IMR-90 (cell line): Measurements from ENCODE around the gene FOXL3. TPM values are rescaled to one million over a fixed set of nuclear protein-coding genes. Genes with fewer than 3 reads are reported as not detected.

Experiments
- ATAC-seq: fragments of 200-7000 bp; cut with Tn5 transposase; 2 replicates; pipeline ENCODE4 v1.9.1; 2020; ENCODE audit warnings: low read depth, mild to moderate bottlenecking, moderate library complexity
- BruUV-seq: library from RNA; stranded (reverse); fragments of 400-500 nt; replicated peaks from 2 replicates; lab custom pipeline; 2021; lab: Mats Ljungman, UMichigan
- CTCF ChIA-PET: fragments of 300-600 bp; formaldehyde crosslinking; extraction: SDS; loops from one replicate; lab custom pipeline; 2021; ENCODE audit warnings: antibody characterized with exemption; lab: Yijun Ruan, JAX
- POLR2A ChIA-PET: fragments of 300-600 bp; sonication (Branson Sonifier 250); formaldehyde crosslinking; loops from one replicate; lab custom pipeline; 2022; ENCODE audit warnings: antibody characterized with exemption; ENCODE audit not compliant: unreplicated experiment; lab: Charles Lee
- DNase-seq: peaks from one replicate; pipeline ENCODE4 v3.0.0; 2013
- H2AFZ ChIP-seq: replicated peaks from 2 replicates; pipeline ENCODE3; 2013; ENCODE audit warnings: low read length, mild to moderate bottlenecking; ENCODE audit not compliant: poor library complexity
- H2AK5ac ChIP-seq: 2 replicates; pipeline ENCODE4 v1.6.1; 2013; ENCODE audit warnings: low read depth, low read length, inconsistent platforms
- H2AK9ac ChIP-seq: replicated peaks from 2 replicates; pipeline ENCODE3; 2013; ENCODE audit warnings: mild to moderate bottlenecking, low read depth, low read length, moderate library complexity; ENCODE audit not compliant: poor library complexity
- H2BK120ac ChIP-seq: 2 replicates; pipeline ENCODE4 v1.6.1; 2013; ENCODE audit warnings: low read depth, low read length, inconsistent platforms
- H2BK15ac ChIP-seq: 3 replicates; pipeline ENCODE4 v1.6.1; 2013; ENCODE audit warnings: low read depth, low read length, inconsistent platforms
- H2BK20ac ChIP-seq: 2 replicates; pipeline ENCODE4 v1.6.1; 2013; ENCODE audit warnings: low read depth, mild to moderate bottlenecking, inconsistent platforms, low read length, moderate library complexity
- H2BK5ac ChIP-seq: 2 replicates; pipeline ENCODE4 v1.6.1; 2013; ENCODE audit warnings: mild to moderate bottlenecking, low read depth, low read length, inconsistent platforms; ENCODE audit not compliant: poor library complexity, severe bottlenecking
- H3K14ac ChIP-seq: replicated peaks from 2 replicates; pipeline ENCODE4 v1.6.1; 2013; ENCODE audit warnings: low read depth, low read length, inconsistent platforms
- H3K18ac ChIP-seq: 2 replicates; pipeline ENCODE4 v1.6.1; 2013; ENCODE audit warnings: low read depth, low read length, control low read depth
- H3K23ac ChIP-seq: 2 replicates; pipeline ENCODE4 v1.6.1; 2013; ENCODE audit warnings: low read depth, low read length, inconsistent platforms
- H3K27ac ChIP-seq: 2 replicates; pipeline ENCODE4 v1.5.1; 2013; ENCODE audit warnings: mild to moderate bottlenecking, control low read depth, low read length; ENCODE audit not compliant: insufficient read depth
- H3K27me3 ChIP-seq: 2 replicates; pipeline ENCODE4 v1.6.1; 2013; ENCODE audit warnings: low read length; ENCODE audit not compliant: control insufficient read depth, insufficient read depth
- H3K36me3 ChIP-seq: 2 replicates; pipeline ENCODE4 v1.6.1; 2013; ENCODE audit warnings: low read length, mixed read lengths; ENCODE audit not compliant: control insufficient read depth, insufficient read depth
- H3K4ac ChIP-seq: 2 replicates; pipeline ENCODE4 v1.6.1; 2013; ENCODE audit warnings: low read depth, low read length, inconsistent platforms
- H3K4me1 ChIP-seq: 2 replicates; pipeline ENCODE4 v1.6.1; 2013; ENCODE audit warnings: low read length, mixed read lengths; ENCODE audit not compliant: control insufficient read depth, insufficient read depth
- H3K4me2 ChIP-seq: 2 replicates; pipeline ENCODE4 v1.6.1; 2013; ENCODE audit warnings: low read depth, mild to moderate bottlenecking, control low read depth, low read length, moderate library complexity
- H3K4me3 ChIP-seq: 2 replicates; pipeline ENCODE4 v1.5.1; 2013; ENCODE audit warnings: low read depth, mild to moderate bottlenecking, control low read depth, low read length, moderate library complexity; ENCODE audit not compliant: insufficient read depth
- H3K56ac ChIP-seq: 2 replicates; pipeline ENCODE4 v1.6.1; 2013; ENCODE audit warnings: low read length, inconsistent platforms; ENCODE audit not compliant: insufficient read depth; ENCODE audit errors: extremely low read depth
- H3K79me1 ChIP-seq, 2 experiments: 2 replicates each; pipeline ENCODE4 v1.6.1; 2013; ENCODE audit warnings: low read length in 2 of 2, inconsistent platforms in 1 of 2, low read depth in 1 of 2
- H3K9ac ChIP-seq: 2 replicates; pipeline ENCODE4 v1.6.1; 2013; ENCODE audit warnings: low read depth, low read length, control low read depth
- H3K9me1 ChIP-seq: 2 replicates; pipeline ENCODE4 v1.6.1; 2013; ENCODE audit warnings: low read length, inconsistent platforms; ENCODE audit not compliant: insufficient read depth
- H3K9me3 ChIP-seq: 2 replicates; pipeline ENCODE4 v1.6.1; 2013; ENCODE audit warnings: low read length; ENCODE audit not compliant: control insufficient read depth, insufficient read depth
- H4K20me1 ChIP-seq: 2 replicates; pipeline ENCODE4 v1.6.1; 2013; ENCODE audit warnings: low read length, inconsistent platforms; ENCODE audit not compliant: insufficient read depth
- H4K5ac ChIP-seq: 2 replicates; pipeline ENCODE4 v1.6.1; 2013; ENCODE audit warnings: mild to moderate bottlenecking, low read depth, low read length, control low read depth
- H4K8ac ChIP-seq, 2 experiments: 2 replicates each; pipeline ENCODE4 v1.6.1; 2013; ENCODE audit warnings: low read depth in 2 of 2, low read length in 2 of 2, control low read depth in 1 of 2, inconsistent platforms in 1 of 2
- H4K91ac ChIP-seq: 2 replicates; pipeline ENCODE4 v1.6.1; 2013; ENCODE audit warnings: low read depth, low read length, inconsistent platforms; ENCODE audit not compliant: insufficient read depth
- BHLHE40 ChIP-seq: fragments of 150-350 bp; IDR thresholded peaks from 2 replicates; pipeline ENCODE4 v1.6.1; 2016; ENCODE audit warnings: mild to moderate bottlenecking, low read depth, low read length
- CEBPB ChIP-seq: IDR thresholded peaks from 2 replicates; pipeline ENCODE4 v1.6.1; 2012; ENCODE audit warnings: low read depth, low read length, improper control_type of control experiment
- CHD1 ChIP-seq: IDR thresholded peaks from 2 replicates; pipeline ENCODE4 v1.6.1; 2012; ENCODE audit warnings: low read depth, low read length, improper control_type of control experiment
- FOS ChIP-seq: fragments of 150-350 bp; IDR thresholded peaks from 2 replicates; pipeline ENCODE4 v1.6.1; 2016; ENCODE audit warnings: low read depth, low read length
- MAFK ChIP-seq: IDR thresholded peaks from 2 replicates; pipeline ENCODE4 v1.6.1; 2012; ENCODE audit warnings: low read depth, low read length, improper control_type of control experiment
- MAZ ChIP-seq: IDR thresholded peaks from 2 replicates; pipeline ENCODE4 v1.6.1; 2012; ENCODE audit warnings: low read depth, mild to moderate bottlenecking, low read length, improper control_type of control experiment, moderate library complexity, borderline replicate concordance
- MXI1 ChIP-seq: IDR thresholded peaks from 2 replicates; pipeline ENCODE4 v1.6.1; 2012; ENCODE audit warnings: low read depth, mild to moderate bottlenecking, low read length, moderate library complexity, borderline replicate concordance
- NFE2L2 ChIP-seq: fragments of 150-350 bp; IDR thresholded peaks from 2 replicates; pipeline ENCODE4 v1.6.1; 2016; ENCODE audit warnings: low read depth, mild to moderate bottlenecking, low read length
- POLR2A ChIP-seq: IDR thresholded peaks from 2 replicates; pipeline ENCODE4 v1.6.1; 2012; ENCODE audit warnings: mild to moderate bottlenecking, low read depth, low read length
- RAD21 ChIP-seq: IDR thresholded peaks from 2 replicates; pipeline ENCODE4 v1.6.1; 2012; ENCODE audit warnings: low read length, improper control_type of control experiment
- RCOR1 ChIP-seq: IDR thresholded peaks from 2 replicates; pipeline ENCODE4 v1.6.1; 2012; ENCODE audit warnings: mild to moderate bottlenecking, low read length, improper control_type of control experiment; ENCODE audit not compliant: insufficient replicate concordance
- RFX5 ChIP-seq: IDR thresholded peaks from 2 replicates; pipeline ENCODE4 v1.8.0; 2012; ENCODE audit warnings: low read depth, mild to moderate bottlenecking, low read length, moderate library complexity
- SMC3 ChIP-seq: fragments of 150-350 bp; IDR thresholded peaks from 2 replicates; pipeline ENCODE4 v1.6.1; 2016; ENCODE audit warnings: low read depth, mild to moderate bottlenecking, antibody characterized with exemption, low read length, moderate library complexity
- WGBS, 2 experiments: methylation state at CpG; one replicate each; pipeline versions ENCODE4 v1.1.5 to v1.1.7; 2013; ENCODE audit warnings: missing lambda C conversion rate in 2 of 2; ENCODE audit not compliant: insufficient read length in 1 of 2; ENCODE audit errors: extremely low coverage in 2 of 2; 5-methylcytosine and 5-hydroxymethylcytosine counted together
- dilution Hi-C: fragments of 300-500 bp; cut with HindIII; formaldehyde crosslinking; loops from one replicate; pipeline ENCODE4 v1.14.3; 2018; ENCODE audit warnings: low sequenced_read_pairs; ENCODE audit not compliant: unreplicated experiment
- in situ Hi-C: fragments of 300-500 bp; cut with MboI; formaldehyde crosslinking; loops from 3 replicates; pipeline ENCODE4 v1.14.3; 2019; ENCODE audit warnings: low sequenced_read_pairs, inconsistent platforms, mixed read lengths
- intact Hi-C: fragments of 100-400 bp; cut with micrococcal nuclease; formaldehyde crosslinking; loops from 2 replicates; pipeline ENCODE4 v1.10.0; 2022
- polyA plus RNA-seq, 3 experiments: library from polyadenylated mRNA; depleted of rRNA; stranded (reverse); fragments of >200 nt; gene quantifications; 2 replicates each; pipeline ENCODE4 v1.2.3, GENCODE V29; 2012; ENCODE audit warnings: low replicate concordance in 1 of 3
- total RNA-seq: library from RNA; depleted of rRNA; stranded (reverse); fragments of >200 nt; gene quantifications from 2 replicates; pipeline ENCODE4 v1.2.3, GENCODE V29; 2012
- TF ChIP-seq, protein P1 (sequence below): fragments of 150-350 bp; IDR thresholded peaks from 2 replicates; pipeline ENCODE4 v1.6.1; 2016; ENCODE audit warnings: low read depth, mild to moderate bottlenecking, low read length, moderate library complexity, borderline replicate concordance
- TF ChIP-seq, protein P2 (sequence below): fragments of 150-350 bp; IDR thresholded peaks from 2 replicates; pipeline ENCODE4 v1.6.1; 2017; ENCODE audit warnings: mild to moderate bottlenecking, antibody characterized with exemption, low read length, low read depth
- TF ChIP-seq, protein P3 (sequence below): conservative IDR thresholded peaks from 2 replicates; pipeline ENCODE4 v1.5.1; 2012; ENCODE audit warnings: mild to moderate bottlenecking, low read depth, low read length, improper control_type of control experiment

The FOXL3 gene
- total and polyA plus RNA-seq, 2 of the 4 experiments (the other 2 are of a cell fraction), result not detected

- H3K4me2 ChIP-seq, result no peak overlapping the region
- H2BK120ac ChIP-seq, result no peak overlapping the region
- no peak overlapping the region for H3K56ac ChIP-seq
- no peak overlapping the region for H3K23ac ChIP-seq
- peaks cover 5% of the 10 kb centered on the region for H3K27me3 ChIP-seq
- no peaks in the 10 kb centered on the region for H3K36me3 ChIP-seq
- H4K8ac ChIP-seq, result no peak overlapping the region
- H2AK9ac ChIP-seq, result no peak overlapping the region
- no peak overlapping the region for H3K18ac ChIP-seq
- no peak overlapping the region for H3K4ac ChIP-seq
- H2BK20ac ChIP-seq, result no peak overlapping the region
- no peak overlapping the region for H4K5ac ChIP-seq
- ATAC-seq, result no peak
- H2BK5ac ChIP-seq, result no peak overlapping the region
- peaks cover 12% of the 10 kb centered on the region for H3K9me3 ChIP-seq
- no peak overlapping the region for H2AFZ ChIP-seq
- ChIA-PET CTCF (no interaction called here), POLR2A (no interaction called here)
- DNase-seq, result no peak
- no peak for TF ChIP-seq NFE2L2
- TF ChIP-seq MAFK, result no peak
- TF ChIP-seq, protein P1, sequence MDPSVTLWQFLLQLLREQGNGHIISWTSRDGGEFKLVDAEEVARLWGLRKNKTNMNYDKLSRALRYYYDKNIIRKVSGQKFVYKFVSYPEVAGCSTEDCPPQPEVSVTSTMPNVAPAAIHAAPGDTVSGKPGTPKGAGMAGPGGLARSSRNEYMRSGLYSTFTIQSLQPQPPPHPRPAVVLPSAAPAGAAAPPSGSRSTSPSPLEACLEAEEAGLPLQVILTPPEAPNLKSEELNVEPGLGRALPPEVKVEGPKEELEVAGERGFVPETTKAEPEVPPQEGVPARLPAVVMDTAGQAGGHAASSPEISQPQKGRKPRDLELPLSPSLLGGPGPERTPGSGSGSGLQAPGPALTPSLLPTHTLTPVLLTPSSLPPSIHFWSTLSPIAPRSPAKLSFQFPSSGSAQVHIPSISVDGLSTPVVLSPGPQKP, result no peak
- TF ChIP-seq BHLHE40, result no peak
- no peak for TF ChIP-seq MXI1
- no peak for TF ChIP-seq RAD21
- no peak for TF ChIP-seq SMC3
- TF ChIP-seq, protein P2, sequence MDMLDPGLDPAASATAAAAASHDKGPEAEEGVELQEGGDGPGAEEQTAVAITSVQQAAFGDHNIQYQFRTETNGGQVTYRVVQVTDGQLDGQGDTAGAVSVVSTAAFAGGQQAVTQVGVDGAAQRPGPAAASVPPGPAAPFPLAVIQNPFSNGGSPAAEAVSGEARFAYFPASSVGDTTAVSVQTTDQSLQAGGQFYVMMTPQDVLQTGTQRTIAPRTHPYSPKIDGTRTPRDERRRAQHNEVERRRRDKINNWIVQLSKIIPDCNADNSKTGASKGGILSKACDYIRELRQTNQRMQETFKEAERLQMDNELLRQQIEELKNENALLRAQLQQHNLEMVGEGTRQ, result no peak
- no peak for TF ChIP-seq FOS
- TF ChIP-seq CEBPB, result no peak
- TF ChIP-seq RCOR1, result no peak
- no peak for TF ChIP-seq POLR2A
- TF ChIP-seq CHD1, result no peak
- TF ChIP-seq, protein P3, sequence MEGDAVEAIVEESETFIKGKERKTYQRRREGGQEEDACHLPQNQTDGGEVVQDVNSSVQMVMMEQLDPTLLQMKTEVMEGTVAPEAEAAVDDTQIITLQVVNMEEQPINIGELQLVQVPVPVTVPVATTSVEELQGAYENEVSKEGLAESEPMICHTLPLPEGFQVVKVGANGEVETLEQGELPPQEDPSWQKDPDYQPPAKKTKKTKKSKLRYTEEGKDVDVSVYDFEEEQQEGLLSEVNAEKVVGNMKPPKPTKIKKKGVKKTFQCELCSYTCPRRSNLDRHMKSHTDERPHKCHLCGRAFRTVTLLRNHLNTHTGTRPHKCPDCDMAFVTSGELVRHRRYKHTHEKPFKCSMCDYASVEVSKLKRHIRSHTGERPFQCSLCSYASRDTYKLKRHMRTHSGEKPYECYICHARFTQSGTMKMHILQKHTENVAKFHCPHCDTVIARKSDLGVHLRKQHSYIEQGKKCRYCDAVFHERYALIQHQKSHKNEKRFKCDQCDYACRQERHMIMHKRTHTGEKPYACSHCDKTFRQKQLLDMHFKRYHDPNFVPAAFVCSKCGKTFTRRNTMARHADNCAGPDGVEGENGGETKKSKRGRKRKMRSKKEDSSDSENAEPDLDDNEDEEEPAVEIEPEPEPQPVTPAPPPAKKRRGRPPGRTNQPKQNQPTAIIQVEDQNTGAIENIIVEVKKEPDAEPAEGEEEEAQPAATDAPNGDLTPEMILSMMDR, result no peak
- TF ChIP-seq RFX5, result no peak
- no peak for TF ChIP-seq MAZ
- no peak overlapping the region for H2AK5ac ChIP-seq
- no peaks in the 10 kb centered on the region for H3K4me1 ChIP-seq
- H4K20me1 ChIP-seq, result peaks cover 1% of the 10 kb centered on the region; the same call in 1 of the 2 replicates
- H3K4me3 ChIP-seq, result no peak overlapping the region
- intact Hi-C loops, result no loop called here
- no peak overlapping the region for H3K27ac ChIP-seq
- no peaks in the 10 kb centered on the region for H3K79me1 ChIP-seq
- dilution Hi-C loops, result no loop called here
- no TSS peak for BruUV-seq
- H3K14ac ChIP-seq, result no peak overlapping the region
- in situ Hi-C loops, result no loop called here
- no peak overlapping the region for H4K91ac ChIP-seq
- WGBS, 2 experiments, result 53% methylated on average over 4 of the region's 11 CpGs; no CpG with 5 or more reads in 1 of the 2 experiments
- H2BK15ac ChIP-seq, result no peak overlapping the region
- no peak overlapping the region for H3K9ac ChIP-seq
- no peaks in the 10 kb centered on the region for H3K9me1 ChIP-seq
These were observed 19.5 kb upstream of the FOXL3 start for GRCh38 chr7:270351-270983.
